K562 (cell line): ENCODE results near the gene NXN.

Experiments
- CREB1 ChIP-seq, 2 experiments: sonication (generic) in 1 of 2; formaldehyde crosslinking in 1 of 2; IDR thresholded peaks; 2 replicates each; pipeline versions ENCODE4 v1.6.1 to v1.8.0; 2012 to 2022; ENCODE audit warnings: inconsistent platforms in 1 of 2, mild to moderate bottlenecking in 1 of 2, missing genetic modification reagents in 1 of 2, moderate library complexity in 1 of 2
- EP300 ChIP-seq: IDR thresholded peaks from 2 replicates; pipeline ENCODE4 v1.6.1; 2012; ENCODE audit warnings: low read length, improper control_type of control experiment
- HCFC1 ChIP-seq: IDR thresholded peaks from 2 replicates; pipeline ENCODE4 v1.6.1; 2012; ENCODE audit warnings: low read depth, low read length, improper control_type of control experiment

DNA sequence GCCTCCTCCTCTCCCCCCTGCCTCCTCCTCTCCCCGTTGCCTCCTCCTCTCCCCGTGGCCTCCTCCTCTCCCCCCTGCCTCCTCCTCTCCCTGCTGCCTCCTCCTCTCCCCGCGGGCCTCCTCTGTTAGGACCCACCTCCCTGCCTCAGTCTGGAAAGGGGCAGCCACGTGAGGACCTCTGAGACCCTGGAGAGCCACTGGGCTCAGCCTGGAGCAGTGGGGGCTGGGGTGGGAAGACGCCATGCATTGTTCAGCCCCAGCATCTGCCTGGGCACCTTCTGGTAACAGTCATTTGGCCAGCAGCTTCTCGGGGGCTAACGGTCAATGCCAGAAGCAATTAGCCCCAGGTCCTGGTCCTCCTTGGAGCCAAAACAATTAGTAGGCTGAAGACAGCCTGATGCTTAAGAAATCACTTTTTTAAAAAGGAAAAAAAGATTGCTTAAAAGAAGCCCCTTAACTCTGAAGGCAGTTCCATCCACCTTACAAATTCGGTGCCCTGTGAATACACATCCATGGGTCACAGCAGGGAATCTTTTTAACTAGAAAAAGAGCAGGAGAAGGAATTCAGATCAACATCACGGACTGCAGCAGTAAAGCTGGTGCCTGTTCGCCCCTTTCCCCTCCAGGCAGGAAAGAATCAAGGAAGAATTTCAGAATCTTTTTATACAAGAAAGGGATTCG, 29.8 kb downstream of the NXN start:
- TF ChIP-seq EP300: no peak
- TF ChIP-seq CREB1 (IDR thresholded peaks at IDR 0.05): no peak
- TF ChIP-seq CREB1 (CRISPR knock-in tag; IDR thresholded peaks at IDR 0.05): no peak
- TF ChIP-seq HCFC1: no peak
